Small intestine (tissue), 7 donors: ENCODE results near the gene AFF1. TPM values are rescaled to one million over a fixed set of nuclear protein-coding genes. Genes with fewer than 3 reads are reported as not detected.

Source experiments
- DNase-seq, 2 donors: peaks; one replicate each; pipeline versions ENCODE4 v3.0.0 to v3.0.0-alpha.2; 2013
- FAIRE-seq: peaks from 2 replicates; lab custom pipeline; 2012; peaks lifted over from hg19 to GRCh38; lab: Jason Lieb, UNC
- H3K27ac ChIP-seq, 3 donors: one replicate each; pipeline ENCODE4 v1.5.1; 2013; ENCODE audit warnings: low read length in 2 of 3, mild to moderate bottlenecking in 2 of 3, control low read depth in 1 of 3, inconsistent platforms in 1 of 3, low read depth in 1 of 3, moderate library complexity in 1 of 3
- H3K27me3 ChIP-seq, 3 donors: one replicate each; pipeline ENCODE4 v1.6.1; 2013; ENCODE audit warnings: low read length in 3 of 3, inconsistent platforms in 1 of 3; ENCODE audit not compliant: control insufficient read depth in 3 of 3, insufficient read depth in 3 of 3
- H3K36me3 ChIP-seq, 3 donors: one replicate each; pipeline ENCODE4 v1.6.1; 2013; ENCODE audit warnings: low read length in 3 of 3, inconsistent platforms in 1 of 3, low read depth in 1 of 3, mild to moderate bottlenecking in 1 of 3, moderate library complexity in 1 of 3; ENCODE audit not compliant: control insufficient read depth in 3 of 3, insufficient read depth in 2 of 3
- H3K4me1 ChIP-seq, 3 donors: one replicate each; pipeline ENCODE4 v1.6.1; 2013; ENCODE audit warnings: low read length in 2 of 3, inconsistent platforms in 1 of 3, low read depth in 1 of 3, mild to moderate bottlenecking in 1 of 3, moderate library complexity in 1 of 3; ENCODE audit not compliant: control insufficient read depth in 3 of 3, insufficient read depth in 2 of 3
- H3K4me3 ChIP-seq, 3 donors: one replicate each; pipeline ENCODE4 v1.5.1; 2013; ENCODE audit warnings: low read length in 3 of 3, control low read depth in 1 of 3, inconsistent platforms in 1 of 3, low read depth in 1 of 3, mild to moderate bottlenecking in 1 of 3, moderate library complexity in 1 of 3
- H3K9me3 ChIP-seq, 2 donors: one replicate each; pipeline ENCODE4 v1.6.1; 2013; ENCODE audit warnings: low read depth in 1 of 2, low read length in 1 of 2; ENCODE audit not compliant: control insufficient read depth in 2 of 2, insufficient read depth in 1 of 2
- WGBS, 3 donors: extraction: QIAGEN DNeasy Blood & Tissue Kit; methylation state at CpG; one replicate each; pipeline ENCODE4 v1.1.7; 2013; 5-methylcytosine and 5-hydroxymethylcytosine counted together
- polyA plus RNA-seq, 4 donors: library from polyadenylated mRNA; stranded (reverse) in 3 of 4; unstranded in 1 of 4; fragments of 200-250 nt in 3 of 4; fragments of 120-200 nt in 1 of 4; gene quantifications; one replicate each; pipeline versions ENCODE4 v1.2.1 to v1.2.3, GENCODE V29; 2013
- donor health status: healthy with polysubstance abuse.
- donor health status: control.
- donor health status: control.
- donor health status: Bipolar disorder and iron deficiency.
- donor health status: healthy.

AFF1 gene
- polyA plus RNA-seq, 4 donors = 5.4 to 50.7 (median 10.4) TPM

GRCh38 chr4:87109121-87109520 lies 174.3 kb downstream of the AFF1 start:
- peaks cover 4 to 14% (median 6%) of the 10 kb centered on the region in 3 donors for H3K36me3 ChIP-seq

GRCh38 chr4:87109945-87110344 lies 175.1 kb downstream of the AFF1 start:
- DNase-seq = no peak
- Histone ChIP-seq H3K9me3 (no peaks in the 10 kb centered on the region), H3K4me1 (peaks cover 0 to 27% (median 0%) of the 10 kb centered on the region in 3 donors), H3K27me3 (no peaks in the 10 kb centered on the region), H3K36me3 (peaks cover 10 to 22% (median 10%) of the 10 kb centered on the region in 3 donors), H3K4me3 (no peak overlapping the region), H3K27ac (peak overlapping the region in 1 of 3 donors; percentile 4)
- 96 to 100% (median 97%) methylated on average over 1 of the region's 1 CpG for WGBS, 3 donors
- peak; percentile 23 for FAIRE-seq

More at GRCh38 chr4:87109121-87109520, 174.3 kb downstream of the AFF1 start:
- 86 to 98% (median 93%) methylated on average over 3 of the region's 3 CpGs for WGBS, 3 donors
- FAIRE-seq = no peak
- peaks cover 0 to 33% (median under 1%) of the 10 kb centered on the region in 3 donors for H3K4me1 ChIP-seq
- no peaks in the 10 kb centered on the region for H3K27me3 ChIP-seq
- H3K4me3 ChIP-seq = no peak overlapping the region
- no peaks in the 10 kb centered on the region for H3K9me3 ChIP-seq
- no peak for DNase-seq
- H3K27ac ChIP-seq = peak overlapping the region in 1 of 3 donors; percentile 83

GRCh38 chr4:87112063-87112462 lies 177.3 kb downstream of the AFF1 start:
- H3K4me3 ChIP-seq = no peak overlapping the region
- peaks cover 0 to 12% (median 0%) of the 10 kb centered on the region in 3 donors for H3K4me1 ChIP-seq
- FAIRE-seq = no peak
- no peaks in the 10 kb centered on the region for H3K27me3 ChIP-seq
- no peak overlapping the region for H3K27ac ChIP-seq
- no peak for DNase-seq
- no peaks in the 10 kb centered on the region for H3K9me3 ChIP-seq
- H3K36me3 ChIP-seq = peaks cover 17 to 32% (median 22%) of the 10 kb centered on the region in 3 donors
- 89 to 93% (median 92%) methylated on average over 4 of the region's 4 CpGs for WGBS, 3 donors

GRCh38 chr4:87114245-87115062 lies 179.6 kb downstream of the AFF1 start:
- Histone ChIP-seq H3K9me3 (no peaks in the 10 kb centered on the region), H3K4me3 (no peak overlapping the region), H3K4me1 (no peaks in the 10 kb centered on the region), H3K27me3 (no peaks in the 10 kb centered on the region), H3K27ac (no peak overlapping the region), H3K36me3 (peaks cover 17 to 48% (median 19%) of the 10 kb centered on the region in 3 donors)
- DNase-seq (no peak), FAIRE-seq (no peak)
- WGBS, 3 donors = 92 to 95% (median 94%) methylated on average over 22 to 24 of the region's 24 CpGs

- peaks cover 17 to 53% (median 19%) of the 10 kb centered on the region in 3 donors for H3K36me3 ChIP-seq
- peaks cover 0 to 6% (median 3%) of the 10 kb centered on the region in 3 donors for H3K4me1 ChIP-seq
- no peak overlapping the region for H3K27ac ChIP-seq
- no peak for FAIRE-seq
- DNase-seq = no peak
- H3K9me3 ChIP-seq = no peaks in the 10 kb centered on the region
- no peaks in the 10 kb centered on the region for H3K27me3 ChIP-seq
- 89 to 98% (median 97%) methylated on average over 1 of the region's 1 CpG for WGBS, 3 donors
- H3K4me3 ChIP-seq = no peak overlapping the region
Observed at GRCh38 chr4:87116231-87116630, 181.4 kb downstream of the AFF1 start.

- Histone ChIP-seq H3K27me3 (no peaks in the 10 kb centered on the region), H3K36me3 (peaks cover 17 to 53% (median 17%) of the 10 kb centered on the region in 3 donors), H3K9me3 (no peaks in the 10 kb centered on the region), H3K27ac (no peak overlapping the region), H3K4me3 (no peak overlapping the region), H3K4me1 (peaks cover 0 to 6% (median 6%) of the 10 kb centered on the region in 3 donors)
- FAIRE-seq (no peak), DNase-seq (no peak)
- WGBS, 3 donors = 85 to 91% (median 89%) methylated on average over 8 of the region's 8 CpGs
Observed at GRCh38 chr4:87117051-87117731, 182.4 kb downstream of the AFF1 start.

GRCh38 chr4:87117732-87118075 lies 182.9 kb downstream of the AFF1 start:
- no peak for FAIRE-seq
- Histone ChIP-seq H3K27ac (no peak overlapping the region), H3K36me3 (peaks cover 17 to 55% (median 17%) of the 10 kb centered on the region in 3 donors), H3K9me3 (no peaks in the 10 kb centered on the region), H3K4me3 (no peak overlapping the region), H3K27me3 (no peaks in the 10 kb centered on the region), H3K4me1 (peaks cover 0 to 6% (median 6%) of the 10 kb centered on the region in 3 donors)
- WGBS, 3 donors = 87 to 92% (median 92%) methylated on average over 5 of the region's 5 CpGs
- DNase-seq = no peak

GRCh38 chr4:87118421-87118820 lies 183.6 kb downstream of the AFF1 start:
- Histone ChIP-seq H3K4me1 (peaks cover 0 to 6% (median 6%) of the 10 kb centered on the region in 3 donors), H3K36me3 (peaks cover 17 to 59% (median 17%) of the 10 kb centered on the region in 3 donors), H3K27me3 (no peaks in the 10 kb centered on the region), H3K9me3 (no peaks in the 10 kb centered on the region), H3K27ac (no peak overlapping the region), H3K4me3 (no peak overlapping the region)
- FAIRE-seq = no peak
- WGBS, 3 donors = 94 to 100% (median 94%) methylated on average over 1 of the region's 1 CpG
- DNase-seq = no peak
